H9 (cell line): ENCODE results near the gene HP1BP3. TPM values are rescaled to one million over a fixed set of nuclear protein-coding genes. Genes with fewer than 3 reads are reported as not detected.

Experiments used
- DNase-seq: peaks from one replicate; pipeline ENCODE4 v3.0.0-alpha.2; 2017
- H2AFZ ChIP-seq: one replicate; pipeline ENCODE4 v1.6.1; 2013; ENCODE audit warnings: mild to moderate bottlenecking, low read length, control low read depth, moderate library complexity
- H2AK5ac ChIP-seq: 2 replicates; pipeline ENCODE4 v1.6.1; 2013; ENCODE audit warnings: low read length, control low read depth, mixed read lengths; ENCODE audit not compliant: insufficient read length
- H2BK120ac ChIP-seq: one replicate; pipeline ENCODE4 v1.6.1; 2013; ENCODE audit warnings: low read depth, mild to moderate bottlenecking, low read length, control low read depth, inconsistent platforms; ENCODE audit not compliant: poor library complexity, severe bottlenecking
- H2BK12ac ChIP-seq: 2 replicates; pipeline ENCODE4 v1.6.1; 2013; ENCODE audit warnings: low read length, control low read depth, mixed read lengths, low read depth; ENCODE audit not compliant: insufficient read length
- H2BK15ac ChIP-seq: 2 replicates; pipeline ENCODE4 v1.6.1; 2013; ENCODE audit warnings: low read depth, low read length, control low read depth
- H2BK20ac ChIP-seq: one replicate; pipeline ENCODE4 v1.6.1; 2013; ENCODE audit warnings: low read depth, mild to moderate bottlenecking, low read length, control low read depth, inconsistent platforms; ENCODE audit not compliant: poor library complexity, severe bottlenecking
- H2BK5ac ChIP-seq: 2 replicates; pipeline ENCODE4 v1.6.1; 2013; ENCODE audit warnings: low read length, control low read depth, mixed read lengths; ENCODE audit not compliant: insufficient read length
- H3K14ac ChIP-seq: 2 replicates; pipeline ENCODE4 v1.6.1; 2013; ENCODE audit warnings: low read length, control low read depth; ENCODE audit not compliant: insufficient read depth
- H3K18ac ChIP-seq: 2 replicates; pipeline ENCODE4 v1.6.1; 2013; ENCODE audit warnings: low read depth, mild to moderate bottlenecking, mixed read lengths, low read length, control low read depth; ENCODE audit not compliant: insufficient read length
- H3K23ac ChIP-seq: 2 replicates; pipeline ENCODE4 v1.6.1; 2013; ENCODE audit warnings: low read length, control low read depth, mixed read lengths, low read depth; ENCODE audit not compliant: insufficient read length
- H3K23me2 ChIP-seq: 2 replicates; pipeline ENCODE4 v1.6.1; 2013; ENCODE audit warnings: low read depth, mild to moderate bottlenecking, mixed read lengths, low read length, control low read depth; ENCODE audit not compliant: insufficient read length, poor library complexity, severe bottlenecking
- H3K27ac ChIP-seq: 2 replicates; pipeline ENCODE4 v1.5.1; 2013; ENCODE audit warnings: low read length, control low read depth, mixed read lengths, low read depth; ENCODE audit not compliant: insufficient read length
- H3K27me3 ChIP-seq: 2 replicates; pipeline ENCODE4 v1.6.1; 2013; ENCODE audit warnings: low read length, control low read depth, inconsistent platforms; ENCODE audit not compliant: insufficient read depth
- H3K4ac ChIP-seq: 2 replicates; pipeline ENCODE4 v1.6.1; 2013; ENCODE audit warnings: low read depth, mild to moderate bottlenecking, control low read depth, inconsistent platforms, low read length, moderate library complexity
- H3K4me1 ChIP-seq: 2 replicates; pipeline ENCODE4 v1.6.1; 2013; ENCODE audit warnings: low read length, control low read depth, inconsistent platforms; ENCODE audit not compliant: insufficient read depth
- H3K4me2 ChIP-seq: 2 replicates; pipeline ENCODE4 v1.6.1; 2013; ENCODE audit warnings: low read length, control low read depth, mixed read lengths; ENCODE audit not compliant: insufficient read length, insufficient read depth
- H3K56ac ChIP-seq: 2 replicates; pipeline ENCODE4 v1.6.1; 2013; ENCODE audit warnings: low read depth, mild to moderate bottlenecking, mixed read lengths, low read length, control low read depth; ENCODE audit not compliant: insufficient read length
- H3K79me1 ChIP-seq: 2 replicates; pipeline ENCODE4 v1.6.1; 2013; ENCODE audit warnings: low read depth, mild to moderate bottlenecking, moderate library complexity, low read length, control low read depth, inconsistent platforms; ENCODE audit not compliant: insufficient read depth, poor library complexity, severe bottlenecking
- H3K79me2 ChIP-seq: 2 replicates; pipeline ENCODE4 v1.6.1; 2013; ENCODE audit warnings: low read length, control low read depth, inconsistent platforms; ENCODE audit not compliant: insufficient read depth
- H3K9ac ChIP-seq: 2 replicates; pipeline ENCODE4 v1.6.1; 2013; ENCODE audit warnings: low read length, control low read depth, mixed read lengths; ENCODE audit not compliant: insufficient read length; ENCODE audit errors: extremely low read depth
- H3K9me3 ChIP-seq: one replicate; pipeline ENCODE4 v1.6.1; 2013; ENCODE audit warnings: low read depth, low read length, inconsistent platforms; ENCODE audit not compliant: control insufficient read depth
- H3T11ph ChIP-seq: one replicate; pipeline ENCODE4 v1.6.1; 2013; ENCODE audit warnings: mild to moderate bottlenecking, low read length, control low read depth, inconsistent platforms
- H4K20me1 ChIP-seq: one replicate; pipeline ENCODE4 v1.6.1; 2013; ENCODE audit not compliant: control insufficient read depth, insufficient read length, insufficient read depth
- H4K5ac ChIP-seq: 2 replicates; pipeline ENCODE4 v1.6.1; 2013; ENCODE audit warnings: low read depth, mild to moderate bottlenecking, mixed read lengths, low read length, control low read depth; ENCODE audit not compliant: insufficient read length
- H4K8ac ChIP-seq: replicated peaks from 2 replicates; pipeline ENCODE4 v1.6.1; 2013; ENCODE audit warnings: low read length, control low read depth, mixed read lengths, low read depth; ENCODE audit not compliant: insufficient read length
- H4K91ac ChIP-seq: 2 replicates; pipeline ENCODE4 v1.6.1; 2013; ENCODE audit warnings: low read depth, mild to moderate bottlenecking, moderate library complexity, mixed read lengths, low read length, control low read depth; ENCODE audit not compliant: insufficient read length
- H3K27ac Mint-ChIP-seq, 3 experiments: 2 replicates in 2 of 3; 3 replicates in 1 of 3; pipeline ENCODE4 v1.8.0; 2020 to 2021; ENCODE audit warnings: mixed read lengths in 3 of 3, mild to moderate bottlenecking in 1 of 3, moderate library complexity in 1 of 3
- H3K27me3 Mint-ChIP-seq: 2 replicates; pipeline ENCODE4 v1.8.0; 2021; ENCODE audit warnings: low read depth, mild to moderate bottlenecking, moderate library complexity, mixed read lengths
- H3K36me3 Mint-ChIP-seq, 3 experiments: 2 replicates in 2 of 3; 3 replicates in 1 of 3; pipeline ENCODE4 v1.8.0; 2020 to 2021; ENCODE audit warnings: low read depth in 3 of 3, mixed read lengths in 3 of 3; ENCODE audit not compliant: insufficient read depth in 1 of 3
- H3K4me1 Mint-ChIP-seq, 2 experiments: 2 replicates each; pipeline ENCODE4 v1.8.0; 2020; ENCODE audit warnings: mixed read lengths in 2 of 2
- H3K4me3 Mint-ChIP-seq, 2 experiments: 2 replicates in 1 of 2; 3 replicates in 1 of 2; pipeline ENCODE4 v1.8.0; 2020 to 2021; ENCODE audit warnings: mild to moderate bottlenecking in 2 of 2, mixed read lengths in 2 of 2, moderate library complexity in 1 of 2
- H3K9me3 Mint-ChIP-seq, 2 experiments: 2 replicates in 1 of 2; 3 replicates in 1 of 2; pipeline ENCODE4 v1.8.0; 2020; ENCODE audit warnings: mild to moderate bottlenecking in 2 of 2, mixed read lengths in 2 of 2, moderate library complexity in 1 of 2
- WGBS: extraction: QIAGEN DNeasy Blood & Tissue Kit; methylation state at CpG from one replicate; pipeline ENCODE4 v1.1.7; 2013; ENCODE audit warnings: missing lambda C conversion rate, low lambda C conversion rate, mixed read lengths; ENCODE audit not compliant: insufficient read length; ENCODE audit errors: extremely low coverage; 5-methylcytosine and 5-hydroxymethylcytosine counted together
- total RNA-seq: library from RNA; stranded (reverse); gene quantifications from 2 replicates; pipeline ENCODE4 v1.2.1, GENCODE V29; 2021
- TF ChIP-seq, protein P1 (sequence below): fragments of 200-600 bp; sonication (generic); conservative IDR thresholded peaks from 3 replicates; pipeline ENCODE4 v1.8.0; 2021; ENCODE audit warnings: antibody characterized with exemption, mild to moderate bottlenecking

The HP1BP3 gene
- total RNA-seq, 1 experiment from 2014 or later: 127 TPM

GRCh38 chr1:20751462-20751990, 35.6 kb downstream of the HP1BP3 start:
- H3K36me3 Mint-ChIP-seq: peaks cover 23 to 70% (median 67%) of the 10 kb centered on the region in 3 experiments; a peak in 6 of 7 replicates
- no peak overlapping the region for H4K5ac ChIP-seq
- H3K4ac ChIP-seq: no peak overlapping the region
- no peaks in the 10 kb centered on the region for H4K20me1 ChIP-seq
- H3K4me3 Mint-ChIP-seq: no peak overlapping the region
- no peaks in the 10 kb centered on the region for H3K9me3 Mint-ChIP-seq
- no peak for DNase-seq
- H3T11ph ChIP-seq: no peak overlapping the region
- no peak overlapping the region for H3K27ac ChIP-seq
- H3K79me2 ChIP-seq: no peaks in the 10 kb centered on the region
- no peaks in the 10 kb centered on the region for H3K27me3 Mint-ChIP-seq
- no peak overlapping the region for H3K9ac ChIP-seq
- peaks cover 5% of the 10 kb centered on the region for H3K79me1 ChIP-seq
- H2AK5ac ChIP-seq: no peak overlapping the region
- H2BK120ac ChIP-seq: no peak overlapping the region
- 0 out of 7 replicates have a peak overlapping the region, but pooled peaks of 1 of the 3 experiments have one; percentile 40 for H3K27ac Mint-ChIP-seq
- H4K8ac ChIP-seq: no peak overlapping the region
- no peak overlapping the region for H2BK12ac ChIP-seq
- no peak overlapping the region for H2BK20ac ChIP-seq
- no peak overlapping the region for H2AFZ ChIP-seq
- H3K27me3 ChIP-seq: no peaks in the 10 kb centered on the region
- TF ChIP-seq, protein P1, sequence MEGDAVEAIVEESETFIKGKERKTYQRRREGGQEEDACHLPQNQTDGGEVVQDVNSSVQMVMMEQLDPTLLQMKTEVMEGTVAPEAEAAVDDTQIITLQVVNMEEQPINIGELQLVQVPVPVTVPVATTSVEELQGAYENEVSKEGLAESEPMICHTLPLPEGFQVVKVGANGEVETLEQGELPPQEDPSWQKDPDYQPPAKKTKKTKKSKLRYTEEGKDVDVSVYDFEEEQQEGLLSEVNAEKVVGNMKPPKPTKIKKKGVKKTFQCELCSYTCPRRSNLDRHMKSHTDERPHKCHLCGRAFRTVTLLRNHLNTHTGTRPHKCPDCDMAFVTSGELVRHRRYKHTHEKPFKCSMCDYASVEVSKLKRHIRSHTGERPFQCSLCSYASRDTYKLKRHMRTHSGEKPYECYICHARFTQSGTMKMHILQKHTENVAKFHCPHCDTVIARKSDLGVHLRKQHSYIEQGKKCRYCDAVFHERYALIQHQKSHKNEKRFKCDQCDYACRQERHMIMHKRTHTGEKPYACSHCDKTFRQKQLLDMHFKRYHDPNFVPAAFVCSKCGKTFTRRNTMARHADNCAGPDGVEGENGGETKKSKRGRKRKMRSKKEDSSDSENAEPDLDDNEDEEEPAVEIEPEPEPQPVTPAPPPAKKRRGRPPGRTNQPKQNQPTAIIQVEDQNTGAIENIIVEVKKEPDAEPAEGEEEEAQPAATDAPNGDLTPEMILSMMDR: no peak
- H3K9me3 ChIP-seq: no peaks in the 10 kb centered on the region
- no peak overlapping the region for H3K18ac ChIP-seq
- no peak overlapping the region for H2BK15ac ChIP-seq
- peaks cover 6 to 11% of the 10 kb centered on the region in 2 experiments; a peak in 1 of 4 replicates for H3K4me1 Mint-ChIP-seq
- no peak overlapping the region for H3K14ac ChIP-seq
- no CpG with 5 or more reads among the region's 3 CpGs for WGBS
- no peaks in the 10 kb centered on the region for H3K4me1 ChIP-seq
- no peak overlapping the region for H3K4me2 ChIP-seq
- no peak overlapping the region for H2BK5ac ChIP-seq
- no peak overlapping the region for H3K56ac ChIP-seq
- H4K91ac ChIP-seq: no peak overlapping the region
- no peaks in the 10 kb centered on the region for H3K23me2 ChIP-seq
- no peak overlapping the region for H3K23ac ChIP-seq
